CD1c-positive myeloid dendritic cell (primary cell): ENCODE measurements around the gene ZNF25.
"Not testable (repeated sequence)": the region's sequence is repeated elsewhere in the genome, so short reads cannot be mapped to it uniquely, and the experiment has no call there.

ENCODE experiments used
- DNase-seq: peaks from one replicate; pipeline ENCODE4 v3.0.0-alpha.2; 2016; ENCODE audit errors: extremely low spot score

The ZNF25 gene

DNA sequence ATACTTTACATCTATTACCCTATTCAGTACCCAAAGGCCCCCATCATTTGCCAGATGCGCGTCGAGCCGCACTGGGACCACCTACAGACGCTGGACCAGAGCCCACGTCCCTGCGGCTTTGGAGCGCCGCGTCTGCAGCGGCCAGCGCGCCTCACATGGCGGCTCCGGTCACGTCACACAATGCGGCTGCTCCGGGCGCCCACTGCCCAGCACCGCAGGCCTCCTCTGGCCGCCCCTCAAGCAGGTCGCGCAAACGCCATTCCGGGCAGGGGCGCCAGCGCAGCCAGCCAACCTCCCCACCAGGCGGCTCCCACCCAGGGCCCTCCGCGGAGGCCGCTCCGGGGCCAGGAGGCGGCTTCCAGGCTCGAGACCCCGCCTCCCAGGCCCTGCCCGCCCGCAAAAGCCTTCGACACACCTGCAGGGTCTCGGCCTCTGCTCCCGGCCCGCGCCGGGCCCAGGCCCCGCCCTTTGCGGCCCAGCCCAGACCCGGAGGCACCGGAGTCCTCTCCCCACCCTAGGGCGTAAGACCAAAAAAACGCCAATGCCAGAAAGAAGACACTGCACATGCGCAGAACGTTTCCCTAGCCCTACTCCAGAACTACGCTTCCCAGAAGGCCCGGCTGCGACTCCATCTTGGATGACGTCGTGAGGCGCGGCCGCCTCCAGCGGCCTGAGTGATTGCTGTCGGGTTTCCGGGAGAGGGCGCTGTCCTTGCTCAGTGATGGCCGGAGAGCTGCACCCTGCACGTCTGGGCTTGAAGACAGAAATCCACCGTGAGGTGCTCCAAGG lies at the start of gene ZNF25:
Gene ZNF25, minus strand, starts transcription at position 557 of the 789 bp plus-strand sequence. CDS start 4,925 bp downstream, outside the sequence.
- peak; percentile 100 for DNase-seq

DNA sequence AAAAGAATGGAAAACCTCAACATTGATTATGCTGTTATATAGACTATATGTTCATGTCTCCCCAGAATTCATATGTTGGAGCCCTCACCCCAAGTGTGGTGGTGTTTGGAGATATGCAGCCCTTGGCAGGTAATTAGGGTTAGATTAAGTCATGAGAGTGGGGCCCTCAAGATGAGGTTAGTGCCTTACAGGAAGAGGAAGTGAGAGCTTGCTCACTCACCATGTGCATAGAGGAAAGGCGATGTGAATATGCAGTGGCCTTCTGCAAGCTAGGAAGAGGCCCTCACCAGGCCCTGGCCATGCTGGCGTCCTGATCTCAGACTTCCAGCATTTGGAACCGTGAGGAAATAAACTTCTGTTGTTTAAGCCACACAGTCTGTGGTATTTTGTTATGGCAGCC lies 48.8 kb upstream of the ZNF25 start:
- peak; percentile 19 for DNase-seq

GRCh38 chr10:38019124-38019523 lies 42.7 kb upstream of the ZNF25 start:
- not testable (repeated sequence) for DNase-seq

DNA sequence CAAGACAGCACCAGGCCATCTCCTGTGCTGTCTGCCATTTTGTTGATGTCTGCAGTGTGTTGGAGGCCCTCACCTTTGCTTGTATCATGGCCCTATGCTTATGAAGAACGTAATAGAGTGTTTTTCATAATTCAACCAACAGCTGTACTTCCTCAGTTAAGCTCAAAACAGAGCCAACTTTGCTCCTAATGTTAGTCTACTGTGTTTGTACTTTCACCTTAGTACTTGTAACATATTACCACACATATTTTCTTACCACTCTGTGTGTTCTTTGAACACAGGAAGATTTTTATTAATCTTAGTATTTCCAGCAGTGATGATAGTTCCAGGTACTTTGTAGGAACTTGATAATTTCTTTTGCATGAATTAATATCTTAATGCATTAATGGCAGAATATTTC lies 39.9 kb upstream of the ZNF25 start:
- DNase-seq, result no peak

DNA sequence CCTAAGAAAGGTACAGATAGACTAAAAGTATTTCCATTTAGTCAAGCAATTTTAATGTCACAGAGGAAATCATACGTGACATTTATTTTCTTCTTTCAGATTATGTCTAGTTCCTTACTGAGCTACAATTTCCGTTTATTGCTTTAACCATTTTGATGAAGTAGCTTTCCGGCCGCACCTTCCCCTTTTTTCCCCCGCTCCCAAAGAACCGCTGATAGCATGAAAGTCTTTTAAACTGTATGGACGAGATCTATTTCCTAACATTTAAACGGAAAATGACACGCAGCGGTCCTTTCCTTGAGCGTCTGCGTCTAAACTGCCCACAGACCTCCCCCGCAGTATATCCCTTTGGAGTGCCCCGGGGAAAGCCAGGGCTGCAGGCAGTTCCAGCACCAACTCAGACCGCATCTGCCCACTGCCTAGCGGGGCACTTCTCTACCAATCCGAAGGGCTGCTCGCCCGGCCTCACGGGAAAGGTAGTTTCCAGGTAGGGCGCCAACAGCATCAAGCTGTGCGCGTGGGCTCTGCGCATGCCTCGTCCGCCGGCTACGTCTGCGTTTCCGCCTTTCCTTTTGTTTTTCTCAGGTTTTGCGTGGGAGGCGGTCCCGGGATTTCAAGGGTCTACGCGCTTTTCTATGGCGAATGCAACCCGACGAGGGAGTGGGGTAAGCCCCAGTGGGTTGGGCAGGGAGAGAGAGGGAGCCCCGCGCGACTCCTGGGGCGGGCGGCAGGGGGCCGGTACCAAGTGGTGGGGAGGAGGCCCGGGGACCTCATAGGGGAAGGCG lies 33.9 kb upstream of the ZNF25 start, which contains the start of gene ZNF33A:
Gene ZNF33A, plus strand, starts transcription at position 557 of the 785 bp plus-strand sequence. CDS start 1,667 bp downstream, outside the sequence.
- peak; percentile 97 for DNase-seq

DNA sequence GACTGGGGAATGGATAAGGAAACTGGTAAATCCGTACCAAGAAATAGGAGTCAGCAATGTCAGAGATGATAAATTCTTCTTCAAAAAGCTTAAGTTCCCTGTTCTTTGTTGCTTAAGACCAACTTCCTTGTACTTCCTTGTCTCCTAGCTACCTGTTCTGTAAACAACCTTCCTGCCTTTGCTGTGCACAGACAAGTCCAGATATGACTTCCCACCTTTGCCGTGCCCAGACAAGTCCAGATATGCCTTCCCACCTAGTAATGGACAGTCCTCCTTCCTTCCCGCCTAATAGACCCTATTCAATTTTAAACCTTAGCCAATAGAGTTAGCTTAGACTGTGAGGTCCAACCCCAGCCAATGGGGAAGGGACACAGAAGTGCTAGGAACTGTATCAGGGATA lies 31.5 kb upstream of the ZNF25 start:
- DNase-seq, result peak; percentile 64

GRCh38 chr10:38007551-38007950 lies 31.1 kb upstream of the ZNF25 start:
- peak; percentile 39 for DNase-seq

- no peak for DNase-seq
These were observed 27.1 kb upstream of the ZNF25 start for GRCh38 chr10:38003588-38003987.

GRCh38 chr10:38003026-38003425 lies 26.6 kb upstream of the ZNF25 start:
- no peak for DNase-seq

DNA sequence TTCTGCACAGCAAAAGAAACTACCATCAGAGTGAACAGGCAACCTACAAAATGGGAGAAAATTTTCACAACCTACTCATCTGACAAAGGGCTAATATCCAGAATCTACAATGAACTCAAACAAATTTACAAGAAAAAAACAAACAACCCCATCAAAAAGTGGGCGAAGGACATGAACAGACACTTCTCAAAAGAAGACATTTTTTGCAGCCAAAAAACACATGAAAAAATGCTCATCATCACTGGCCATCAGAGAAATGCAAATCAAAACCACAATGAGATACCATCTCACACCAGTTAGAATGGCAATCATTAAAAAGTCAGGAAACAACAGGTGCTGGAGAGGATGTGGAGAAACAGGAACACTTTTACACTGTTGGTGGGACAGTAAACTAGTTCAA lies 24.0 kb upstream of the ZNF25 start:
- DNase-seq, result not testable (repeated sequence)

- not testable (repeated sequence) for DNase-seq
These were observed 22.5 kb upstream of the ZNF25 start for GRCh38 chr10:37998920-37999319.

- no peak for DNase-seq
These were observed 15.6 kb upstream of the ZNF25 start for GRCh38 chr10:37992083-37992482.

GRCh38 chr10:37991655-37992054 lies 15.2 kb upstream of the ZNF25 start:
- DNase-seq, result no peak

DNA sequence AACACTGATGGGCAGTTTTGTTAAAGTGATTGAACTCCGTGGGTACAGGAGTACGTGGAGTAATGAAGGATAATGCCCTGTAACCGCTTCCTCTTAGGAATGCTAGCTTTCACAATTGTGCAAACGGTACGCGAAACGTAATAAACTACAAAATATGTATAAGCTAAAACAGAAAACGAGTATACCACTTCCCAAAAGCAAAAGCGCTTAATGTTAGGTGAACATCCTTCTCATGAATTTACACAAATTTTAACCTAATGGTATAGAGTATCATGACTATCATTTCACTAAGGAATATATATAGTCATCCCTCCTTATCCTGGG lies 395 bp upstream of the ZNF25 start:
- no peak for DNase-seq

DNA sequence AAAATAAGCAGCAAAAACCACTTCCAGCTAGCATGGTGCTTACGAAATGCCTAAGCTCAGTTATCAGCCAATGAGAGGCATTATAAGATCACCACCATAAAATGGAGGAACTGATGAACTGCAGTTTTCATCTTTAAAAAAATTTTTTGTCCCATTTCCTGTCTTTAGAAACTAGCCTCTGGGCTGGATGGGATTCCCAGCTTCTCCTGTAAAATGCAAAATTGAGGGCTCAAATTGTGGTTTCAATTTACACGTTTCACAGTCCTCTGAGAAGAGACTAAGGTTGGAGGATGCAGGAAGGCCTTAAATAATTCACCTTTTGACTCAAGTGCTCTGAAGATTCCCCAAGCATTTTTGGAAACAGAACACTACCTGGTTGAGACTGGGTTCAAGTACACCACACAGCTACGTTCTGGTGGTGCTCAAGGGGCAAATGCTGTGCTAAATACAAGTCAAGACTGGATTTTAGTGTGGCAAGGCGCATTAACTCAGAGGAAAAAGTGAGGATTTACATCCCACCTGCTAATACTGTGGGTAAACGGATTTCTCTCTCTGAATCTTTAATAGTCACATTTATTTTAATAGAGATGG lies 951 bp downstream of the ZNF25 start:
- peak; percentile 47 for DNase-seq

DNA sequence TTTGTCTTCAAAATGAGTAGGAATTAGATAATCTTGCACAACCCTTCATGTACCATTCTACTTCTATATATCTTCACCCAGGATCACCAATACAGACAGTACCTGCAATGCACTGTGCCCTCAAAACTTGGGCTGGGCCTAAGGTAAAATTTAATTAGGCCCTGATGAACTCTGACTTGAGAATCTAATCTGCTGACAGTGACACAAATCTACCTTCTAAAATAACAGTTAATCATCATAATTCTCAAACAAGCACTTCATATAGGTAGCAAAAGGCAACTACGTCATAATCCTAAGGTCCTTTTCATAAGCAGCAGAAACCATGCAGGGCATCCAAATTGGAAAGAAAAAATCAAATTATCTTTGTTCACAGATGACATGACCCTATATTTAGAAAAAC lies 4.1 kb downstream of the ZNF25 start:
- DNase-seq, result no peak

DNA sequence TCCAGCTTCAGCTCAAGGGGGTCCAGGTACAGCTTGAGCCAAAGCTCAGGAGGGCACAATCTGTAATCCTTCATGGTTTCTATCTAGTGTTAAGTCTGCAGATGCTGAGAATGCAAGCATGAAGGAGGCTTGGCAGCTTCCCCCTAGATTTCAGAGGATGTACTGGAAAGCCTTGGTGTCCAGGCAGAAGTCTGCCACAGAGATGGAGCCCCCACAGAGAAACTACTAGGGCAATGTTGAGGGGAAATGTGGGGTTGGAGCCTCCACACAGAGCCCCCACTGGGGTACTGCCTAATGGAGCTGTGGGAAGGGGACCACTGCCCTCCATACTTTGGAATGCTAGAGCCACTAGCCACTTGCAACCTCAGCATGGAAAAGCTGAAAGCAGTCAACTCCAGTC lies 11.4 kb downstream of the ZNF25 start:
- DNase-seq, result no peak

DNA sequence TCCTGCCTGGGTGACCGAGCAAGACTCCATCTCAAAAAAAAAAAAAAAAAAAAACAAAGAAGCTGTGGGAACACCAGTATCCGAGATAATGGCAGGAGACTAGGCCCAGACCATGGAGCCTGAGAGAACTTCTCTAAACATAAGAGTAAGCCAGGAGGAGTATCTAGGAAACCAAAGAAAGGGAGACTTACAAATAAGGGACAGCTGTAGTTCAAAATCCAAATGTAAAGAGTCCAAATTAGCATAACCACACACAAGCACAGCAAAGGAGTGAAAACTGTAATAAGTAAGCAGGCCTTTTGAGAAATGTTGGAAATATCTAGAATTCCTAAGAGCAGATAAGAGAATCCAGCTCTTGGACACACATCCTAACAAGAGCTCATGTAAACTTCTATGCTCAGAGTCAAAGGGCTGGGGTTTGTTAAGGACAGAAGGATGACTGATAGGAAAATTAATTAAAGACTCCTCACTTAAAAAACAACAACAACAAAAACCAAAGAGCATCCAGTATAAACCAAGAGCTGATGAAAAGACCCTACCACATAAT lies 15.8 kb downstream of the ZNF25 start:
- no peak for DNase-seq

DNA sequence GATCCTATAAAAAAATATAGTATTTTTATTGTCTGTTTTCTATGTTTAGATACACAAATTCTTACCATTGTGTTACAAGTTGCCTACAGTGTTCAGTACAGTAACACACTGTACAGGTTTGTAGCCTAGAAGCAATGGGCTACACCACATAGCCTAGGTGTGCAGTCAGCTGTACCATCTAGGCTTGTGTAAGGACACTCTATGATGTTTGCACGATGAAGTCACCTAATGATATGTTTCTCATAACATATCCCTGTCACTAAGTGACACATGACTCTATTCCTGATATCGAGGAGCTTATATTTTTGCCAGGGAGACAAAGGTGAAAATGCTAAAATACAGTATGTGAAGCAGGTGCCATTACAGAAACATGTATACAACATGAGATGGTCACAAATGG lies 18.6 kb downstream of the ZNF25 start:
- DNase-seq, result no peak

- DNase-seq, result no peak
These were observed 23.5 kb downstream of the ZNF25 start for GRCh38 chr10:37952926-37953325.

- DNase-seq, result no peak
These were observed 24.2 kb downstream of the ZNF25 start for GRCh38 chr10:37952043-37952755.

- no peak for DNase-seq
These were observed 28.2 kb downstream of the ZNF25 start for GRCh38 chr10:37948210-37948609.
